Activated naive CD4-positive, alpha-beta T cell treated with anti-CD3 and anti-CD28 coated beads, Interleukin-2, amount 50 U/mL, for 72 hours (primary cell): ENCODE data around the gene HINFP. TPM values are rescaled to one million over a fixed set of nuclear protein-coding genes. Genes with fewer than 3 reads are reported as not detected.

Source experiments
- ATAC-seq, 2 donors: fragments of 150-1000 bp; cut with Tn5 transposase; 2 replicates each; pipeline ENCODE4 v1.10.0; 2021; ENCODE audit warnings: mild to moderate bottlenecking in 2 of 2, moderate library complexity in 2 of 2
- DNase-seq, 2 donors: peaks; one replicate each; pipeline ENCODE4 v3.0.0; 2021 to 2022; ENCODE audit warnings: low spot score in 2 of 2
- H3K27ac Mint-ChIP-seq, 2 donors: one replicate each; pipeline ENCODE4 v1.8.0; 2022; ENCODE audit warnings: mild to moderate bottlenecking in 2 of 2, mixed read lengths in 2 of 2
- H3K36me3 Mint-ChIP-seq, 2 donors: one replicate each; pipeline ENCODE4 v1.8.0; 2022; ENCODE audit warnings: mixed read lengths in 2 of 2
- H3K9me3 Mint-ChIP-seq, 2 donors: one replicate each; pipeline ENCODE4 v1.8.0; 2022; ENCODE audit warnings: mixed read lengths in 2 of 2
- total RNA-seq, 2 donors: library from RNA; stranded (reverse); gene quantifications; one replicate each; pipeline ENCODE4 v1.2.3, GENCODE V29; 2022

Gene HINFP
- total RNA-seq, 2 donors from 2014 or later = 38.0 to 53.3 TPM

- H3K27ac Mint-ChIP-seq = peak overlapping the region in 1 of 2 donors; percentile 80
- H3K9me3 Mint-ChIP-seq = no peaks in the 10 kb centered on the region
- peaks cover 19 to 36% of the 10 kb centered on the region in 2 donors for H3K36me3 Mint-ChIP-seq
- no peak for DNase-seq
- ATAC-seq = no peak
Measured at GRCh38 chr11:119109843-119110242, 11.5 kb upstream of the HINFP start.

GRCh38 chr11:119110439-119110838 lies 10.9 kb upstream of the HINFP start:
- ATAC-seq = no peak
- Mint-ChIP-seq H3K36me3 (peaks cover 24 to 40% of the 10 kb centered on the region in 2 donors), H3K9me3 (no peaks in the 10 kb centered on the region), H3K27ac (peak overlapping the region; percentile 8 to 50)
- DNase-seq = no peak

- Mint-ChIP-seq H3K27ac (peak overlapping the region in 1 of 2 donors; percentile 33), H3K9me3 (no peaks in the 10 kb centered on the region), H3K36me3 (peaks cover 32 to 44% of the 10 kb centered on the region in 2 donors)
- ATAC-seq (no peak), DNase-seq (no peak)
Measured at GRCh38 chr11:119111361-119111925, 9.9 kb upstream of the HINFP start.

- Mint-ChIP-seq H3K27ac (peak overlapping the region; percentile 10 to 70), H3K9me3 (no peaks in the 10 kb centered on the region), H3K36me3 (peaks cover 42 to 46% of the 10 kb centered on the region in 2 donors)
- no peak for ATAC-seq
- DNase-seq = no peak
Measured at GRCh38 chr11:119112314-119113020, 8.9 kb upstream of the HINFP start.

GRCh38 chr11:119113716-119114115 lies 7.7 kb upstream of the HINFP start:
- no peak for ATAC-seq
- H3K27ac Mint-ChIP-seq = peak overlapping the region; percentile 29 to 70
- no peak for DNase-seq
- H3K36me3 Mint-ChIP-seq = peaks cover 37 to 38% of the 10 kb centered on the region in 2 donors
- H3K9me3 Mint-ChIP-seq = no peaks in the 10 kb centered on the region

GRCh38 chr11:119114351-119114750 lies 7.0 kb upstream of the HINFP start:
- Mint-ChIP-seq H3K36me3 (peaks cover 32% of the 10 kb centered on the region in 2 donors), H3K9me3 (no peaks in the 10 kb centered on the region), H3K27ac (no peak overlapping the region)
- DNase-seq (no peak), ATAC-seq (no peak)

GRCh38 chr11:119115484-119116234 lies 5.7 kb upstream of the HINFP start:
- peak; percentile 70 to 80 for ATAC-seq
- H3K9me3 Mint-ChIP-seq = no peaks in the 10 kb centered on the region
- peaks cover 22 to 24% of the 10 kb centered on the region in 2 donors for H3K36me3 Mint-ChIP-seq
- DNase-seq = peak in 1 of 2 donors; percentile 18
- peak overlapping the region; percentile 85 to 94 for H3K27ac Mint-ChIP-seq

GRCh38 chr11:119116235-119116594 lies 5.2 kb upstream of the HINFP start:
- ATAC-seq = no peak
- peaks cover 20 to 24% of the 10 kb centered on the region in 2 donors for H3K36me3 Mint-ChIP-seq
- no peak for DNase-seq
- H3K9me3 Mint-ChIP-seq = no peaks in the 10 kb centered on the region
- H3K27ac Mint-ChIP-seq = peak overlapping the region; percentile 85 to 94

- ATAC-seq (no peak), DNase-seq (no peak)
- peaks cover 22 to 24% of the 10 kb centered on the region in 2 donors for H3K36me3 Mint-ChIP-seq
- no peaks in the 10 kb centered on the region for H3K9me3 Mint-ChIP-seq
- H3K27ac Mint-ChIP-seq = peak overlapping the region in 1 of 2 donors; percentile 85
Measured at GRCh38 chr11:119116601-119117000, 4.8 kb upstream of the HINFP start.

GRCh38 chr11:119117004-119117706 lies 4.2 kb upstream of the HINFP start:
- H3K9me3 Mint-ChIP-seq = no peaks in the 10 kb centered on the region
- DNase-seq (no peak), ATAC-seq (no peak)
- peaks cover 28 to 29% of the 10 kb centered on the region in 2 donors for H3K36me3 Mint-ChIP-seq
- peak overlapping the region in 1 of 2 donors; percentile 85 for H3K27ac Mint-ChIP-seq

GRCh38 chr11:119118227-119118626 lies 3.2 kb upstream of the HINFP start:
- Mint-ChIP-seq H3K36me3 (peaks cover 29 to 31% of the 10 kb centered on the region in 2 donors), H3K9me3 (no peaks in the 10 kb centered on the region), H3K27ac (no peak overlapping the region)
- ATAC-seq (no peak), DNase-seq (no peak)

- Mint-ChIP-seq H3K27ac (no peak overlapping the region), H3K36me3 (peaks cover 29 to 31% of the 10 kb centered on the region in 2 donors), H3K9me3 (no peaks in the 10 kb centered on the region)
- DNase-seq (no peak), ATAC-seq (no peak)
Measured at GRCh38 chr11:119118946-119119345, 2.4 kb upstream of the HINFP start.

- Mint-ChIP-seq H3K27ac (peak overlapping the region; percentile 88), H3K36me3 (peaks cover 22 to 30% of the 10 kb centered on the region in 2 donors), H3K9me3 (no peaks in the 10 kb centered on the region)
- DNase-seq (no peak), ATAC-seq (no peak)
Measured at GRCh38 chr11:119120639-119121007, 757 bp upstream of the HINFP start.

GRCh38 chr11:119121811-119122124 lies 388 bp downstream of the HINFP start:
- ATAC-seq = peak in 1 of 2 donors; percentile 10
- Mint-ChIP-seq H3K36me3 (peaks cover 19 to 21% of the 10 kb centered on the region in 2 donors), H3K9me3 (no peaks in the 10 kb centered on the region), H3K27ac (peak overlapping the region; percentile 88 to 96)
- DNase-seq = no peak

- H3K36me3 Mint-ChIP-seq = peaks cover 13 to 17% of the 10 kb centered on the region in 2 donors
Measured at GRCh38 chr11:119125821-119126220, 4.4 kb downstream of the HINFP start.

GRCh38 chr11:119126675-119127268 lies 5.4 kb downstream of the HINFP start:
- ATAC-seq = no peak
- Mint-ChIP-seq H3K27ac (peak overlapping the region; percentile 35 to 74), H3K9me3 (no peaks in the 10 kb centered on the region), H3K36me3 (peaks cover 12 to 21% of the 10 kb centered on the region in 2 donors)
- DNase-seq = no peak

More at GRCh38 chr11:119125821-119126220, 4.4 kb downstream of the HINFP start:
- Mint-ChIP-seq H3K27ac (no peak overlapping the region), H3K9me3 (no peaks in the 10 kb centered on the region)
- DNase-seq = no peak
- ATAC-seq = no peak
